GM21381 (cell line): ENCODE data around the gene SLX9.
"Not testable (repeated sequence)": the region's sequence is repeated elsewhere in the genome, so short reads cannot be mapped to it uniquely, and the experiment has no call there.

Experiments used
- ATAC-seq: cut with Tn5 transposase; IDR thresholded peaks from one replicate; pipeline ENCODE4 v1.9.1; 2021; ENCODE audit warnings: mild to moderate bottlenecking, moderate library complexity; ENCODE audit not compliant: unreplicated experiment

Gene SLX9

GRCh38 chr21:44902268-44903049 is 37.4 kb upstream of the SLX9 start:
- ATAC-seq: no peak

- ATAC-seq: no peak
Observed at GRCh38 chr21:44903050-44903685, 36.7 kb upstream of the SLX9 start.

DNA sequence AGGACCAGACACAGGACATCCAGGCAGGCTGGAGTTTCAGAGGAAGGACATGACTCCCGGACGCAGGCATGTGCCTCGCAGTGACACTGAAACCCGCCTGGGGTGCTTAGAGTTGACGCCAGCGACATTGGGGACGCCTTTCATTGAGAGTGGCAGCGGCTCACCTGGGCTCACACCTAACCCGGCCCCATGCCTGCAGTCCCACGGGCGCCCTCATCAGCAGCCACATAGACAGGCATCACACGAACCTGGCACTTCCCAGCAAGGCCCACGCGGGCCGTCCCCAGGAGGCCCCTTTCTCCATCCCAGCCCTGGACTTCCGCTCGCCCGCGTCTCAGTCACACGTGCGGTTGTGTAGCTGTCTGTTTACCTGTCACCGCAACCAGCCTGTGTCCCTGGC is 36.1 kb upstream of the SLX9 start:
- ATAC-seq: no peak

- no peak for ATAC-seq
Observed at GRCh38 chr21:44904141-44904923, 35.5 kb upstream of the SLX9 start.

DNA sequence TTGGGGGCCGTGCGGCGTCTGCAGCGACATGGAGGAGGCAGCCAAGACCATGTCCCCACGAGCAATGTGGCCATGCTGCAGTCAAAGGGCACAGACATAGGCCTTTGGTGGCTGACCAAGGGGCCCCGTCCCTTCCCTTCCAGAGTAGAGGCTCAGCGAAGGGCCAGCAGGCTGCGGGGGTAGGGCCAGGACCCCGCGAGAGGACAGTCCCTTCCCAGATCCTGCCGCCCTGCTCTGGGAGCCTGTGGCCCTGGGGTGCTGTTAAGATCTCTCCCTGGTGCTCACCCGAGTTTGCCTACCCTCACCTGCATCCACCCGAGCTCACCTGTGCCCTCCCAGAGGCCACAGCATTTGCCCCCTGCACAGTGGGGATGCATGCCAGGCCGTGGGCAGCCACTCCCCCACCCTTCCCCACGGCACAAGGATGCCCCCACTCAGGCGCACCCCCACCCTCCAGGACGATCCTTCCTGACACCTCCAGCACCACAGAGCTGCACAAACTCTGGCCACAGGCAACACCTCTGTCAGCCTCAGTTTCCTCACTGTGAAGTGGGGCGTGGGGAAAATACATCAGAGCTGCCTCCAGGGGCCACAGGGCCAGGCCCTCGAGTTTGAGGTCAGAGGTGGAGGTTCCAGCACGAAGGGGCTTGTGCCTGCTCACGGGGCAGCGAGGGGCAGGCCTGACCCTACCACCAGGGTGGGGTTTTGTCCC is 34.7 kb upstream of the SLX9 start:
- ATAC-seq: no peak

DNA sequence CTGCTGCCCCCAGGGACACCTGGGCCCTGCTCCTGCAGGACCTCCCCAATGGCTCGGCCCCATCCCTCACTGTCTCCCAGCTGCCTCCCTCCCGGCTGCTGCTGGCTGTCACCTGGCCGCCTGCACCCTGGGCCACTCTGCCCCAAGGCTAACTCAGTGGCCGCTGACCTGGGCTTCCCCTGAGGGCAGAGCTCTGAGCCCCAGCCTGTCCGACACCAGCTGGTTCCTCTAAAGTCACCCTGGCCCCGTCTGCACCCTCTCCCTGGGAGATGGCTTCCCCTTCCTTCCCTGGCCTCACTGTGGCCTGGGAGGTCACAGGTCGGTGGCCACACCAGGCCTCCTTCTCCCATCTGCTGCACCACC is 34.1 kb upstream of the SLX9 start:
- ATAC-seq: no peak

DNA sequence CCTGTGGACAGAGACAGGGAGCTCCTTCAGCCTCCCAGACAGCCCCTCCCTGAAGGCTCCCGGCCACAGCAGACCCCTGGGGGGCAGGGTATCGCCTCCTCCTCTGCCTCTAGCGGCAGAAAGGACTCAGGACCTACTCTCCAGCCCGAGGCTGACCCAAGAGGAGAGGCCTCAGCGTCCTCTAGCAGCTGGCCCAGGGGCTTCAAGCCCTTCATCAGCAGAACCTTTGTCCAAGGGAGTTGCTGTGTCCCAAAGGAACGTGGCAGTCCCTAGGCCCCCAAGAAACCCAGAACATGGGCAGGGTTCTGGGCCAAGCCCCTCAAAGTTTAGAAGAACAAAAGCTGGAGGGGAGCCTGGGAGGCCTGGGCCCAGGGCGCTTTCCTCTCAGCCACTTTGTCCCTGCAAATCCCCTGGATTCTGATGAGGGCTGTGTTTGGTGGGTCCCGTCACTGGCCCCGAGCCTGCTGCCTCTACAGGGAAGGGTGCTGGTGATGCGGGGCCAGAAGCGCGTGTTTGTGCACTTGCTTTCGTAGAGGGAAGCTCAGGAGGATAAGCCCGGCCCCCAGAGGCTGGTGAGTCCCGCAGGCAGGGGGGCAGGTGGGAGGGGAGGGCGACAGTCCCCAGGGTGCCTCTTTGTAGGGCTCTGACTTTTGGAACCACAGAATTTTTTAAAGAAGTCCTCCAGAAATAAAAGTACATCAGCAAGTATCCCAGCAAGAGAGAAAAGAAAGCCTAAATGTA is 32.4 kb upstream of the SLX9 start:
- no peak for ATAC-seq

GRCh38 chr21:44907966-44908895 is 31.6 kb upstream of the SLX9 start:
- no peak for ATAC-seq

GRCh38 chr21:44908908-44909307 is 30.9 kb upstream of the SLX9 start:
- no peak for ATAC-seq

- ATAC-seq: no peak
Observed at GRCh38 chr21:44909719-44910118, 30.1 kb upstream of the SLX9 start.

GRCh38 chr21:44910229-44911067 is 29.4 kb upstream of the SLX9 start:
- no peak for ATAC-seq

DNA sequence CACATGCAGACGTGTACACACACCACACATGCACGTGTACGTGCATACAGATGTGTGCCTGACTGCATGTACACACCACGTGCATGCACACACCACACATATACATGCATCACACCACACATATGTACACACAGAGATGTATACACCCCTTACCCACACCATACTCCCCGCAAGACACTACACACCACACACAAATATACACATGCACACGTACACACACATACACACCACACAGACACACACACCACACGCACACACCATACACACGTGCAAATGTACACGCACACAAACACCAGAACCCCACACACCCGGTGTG is 28.8 kb upstream of the SLX9 start:
- ATAC-seq: no peak

DNA sequence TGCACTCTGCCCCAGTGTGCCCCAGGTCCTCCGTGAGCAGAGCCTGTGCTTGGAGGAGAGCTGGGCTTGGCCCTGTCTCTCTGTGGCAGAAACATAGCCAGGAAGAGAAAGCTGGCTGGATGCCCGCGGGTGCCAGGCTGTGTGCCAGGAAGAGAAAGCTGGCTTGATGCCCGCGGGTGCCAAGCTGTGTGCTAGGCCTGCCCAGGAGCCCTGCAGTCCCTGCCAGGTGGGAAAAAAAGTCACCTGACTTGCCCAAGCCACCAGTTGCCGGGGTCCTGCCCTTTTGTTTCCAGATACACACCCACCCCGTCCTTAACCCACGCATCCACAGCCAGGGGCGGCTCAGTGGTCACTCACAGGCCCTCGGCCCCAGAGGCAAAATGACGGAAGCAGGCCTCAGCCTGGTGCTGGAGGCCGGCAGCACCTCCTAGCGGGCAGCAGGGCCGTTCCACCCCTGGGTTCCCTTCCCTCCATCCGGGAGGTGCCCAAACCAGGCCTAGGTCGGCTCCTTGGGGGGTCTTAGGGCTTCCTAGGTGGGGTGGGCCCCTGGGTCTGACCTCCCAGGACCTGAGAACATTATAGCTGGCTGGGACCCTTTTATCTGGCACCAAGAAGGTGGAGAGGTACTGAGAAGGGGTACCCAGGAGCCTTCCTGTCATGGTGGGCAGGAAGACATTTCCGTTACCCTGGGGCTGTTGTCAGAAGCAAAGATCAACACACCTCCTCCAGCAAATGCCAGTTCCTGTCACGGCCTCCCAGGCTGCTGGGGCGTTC is 28.3 kb upstream of the SLX9 start:
- ATAC-seq: no peak

DNA sequence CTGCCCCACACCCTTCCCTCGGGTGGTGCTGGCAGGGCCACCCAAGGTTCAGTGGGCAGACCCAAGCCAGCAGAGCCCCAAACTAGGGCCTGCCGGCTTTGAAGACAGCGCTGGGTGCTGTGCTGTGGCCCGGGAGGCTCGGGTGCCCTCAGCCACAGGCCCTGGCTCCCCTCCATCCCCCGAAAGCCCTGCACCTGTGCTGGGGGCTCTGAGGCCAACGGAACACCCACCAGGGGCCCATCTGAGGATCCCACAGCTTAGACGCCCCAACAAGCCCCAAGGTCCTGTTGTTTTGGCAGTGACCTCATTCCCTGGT is 27.7 kb upstream of the SLX9 start:
- ATAC-seq: no peak

- ATAC-seq: not testable (repeated sequence)
Observed at GRCh38 chr21:44912506-44913412, 27.1 kb upstream of the SLX9 start.

DNA sequence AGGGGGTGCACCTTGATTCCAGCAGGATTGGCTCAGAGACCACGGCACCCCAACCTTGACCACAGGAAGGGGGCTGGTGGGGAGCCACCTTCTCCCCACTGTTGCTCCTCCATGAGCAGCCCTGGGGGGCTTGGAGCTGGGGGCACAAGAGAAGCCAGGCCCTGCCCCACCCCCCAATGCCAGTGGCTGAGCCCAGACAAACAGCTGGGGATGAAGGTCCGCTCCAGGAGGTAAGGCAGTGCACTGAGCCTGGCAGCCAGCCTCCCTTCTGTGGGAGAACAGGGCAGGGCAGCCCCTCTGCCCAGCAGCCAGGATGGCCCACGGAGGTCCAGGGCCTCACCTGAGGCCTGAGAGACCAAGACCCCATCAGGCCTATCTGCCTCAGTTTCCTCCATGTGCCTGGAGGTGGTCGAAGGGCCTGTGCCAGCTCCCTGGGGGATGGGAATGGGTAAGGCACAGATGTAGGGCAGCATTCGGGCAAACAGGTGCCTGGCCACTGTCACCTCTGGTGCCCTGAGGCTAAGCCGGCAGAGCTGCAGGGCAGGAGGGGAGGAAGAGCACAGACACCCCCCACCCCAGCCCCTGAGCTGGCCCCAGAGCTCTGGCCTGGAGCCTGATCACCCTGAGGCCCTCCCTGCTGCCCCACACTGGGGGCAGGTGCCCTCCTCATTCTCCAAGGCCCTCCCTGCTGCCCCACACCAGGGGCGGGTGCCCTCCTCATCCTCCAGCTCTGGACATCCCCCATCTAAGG is 26.2 kb upstream of the SLX9 start:
- no peak for ATAC-seq
